GM23338 (cell line): ENCODE measurements around the gene FSIP1. TPM values are rescaled to one million over a fixed set of nuclear protein-coding genes. Genes with fewer than 3 reads are reported as not detected.

Experiments used
- ATAC-seq: fragments of 200-7000 bp; cut with Tn5 transposase; 3 replicates; pipeline ENCODE4 v1.9.1; 2020
- DNase-seq: peaks from one replicate; pipeline ENCODE4 v3.0.0-alpha.2; 2015; ENCODE audit warnings: low spot score
- H2AFZ ChIP-seq: fragments of 200-600 bp; sonication (generic); 2 replicates; pipeline ENCODE4 v1.8.0; 2016; ENCODE audit warnings: antibody characterized with exemption, mild to moderate bottlenecking, moderate library complexity
- H3F3A ChIP-seq: fragments of 200-600 bp; sonication (generic); replicated peaks from 2 replicates; pipeline ENCODE4 v1.8.0; 2017; ENCODE audit warnings: antibody characterized with exemption, mixed run types, low read depth
- H3K27ac ChIP-seq: fragments of 200-600 bp; sonication (generic); 2 replicates; pipeline ENCODE4 v1.6.1; 2016; ENCODE audit warnings: low read depth
- H3K27me3 ChIP-seq: fragments of 200-600 bp; sonication (generic); 2 replicates; pipeline ENCODE4 v1.8.0; 2016; ENCODE audit warnings: mild to moderate bottlenecking, mixed run types, moderate library complexity; ENCODE audit not compliant: insufficient read depth
- H3K36me3 ChIP-seq: fragments of 200-600 bp; sonication (generic); 2 replicates; pipeline ENCODE4 v1.8.0; 2016; ENCODE audit warnings: mild to moderate bottlenecking; ENCODE audit not compliant: insufficient read depth
- H3K4me1 ChIP-seq: fragments of 200-600 bp; sonication (generic); 2 replicates; pipeline ENCODE4 v1.8.0; 2016; ENCODE audit warnings: mild to moderate bottlenecking, moderate library complexity; ENCODE audit not compliant: insufficient read depth
- H3K4me2 ChIP-seq: fragments of 200-600 bp; sonication (generic); 2 replicates; pipeline ENCODE4 v1.7.1; 2017; ENCODE audit warnings: mixed run types
- H3K4me3 ChIP-seq: fragments of 200-600 bp; sonication (generic); 2 replicates; pipeline ENCODE4 v1.6.1; 2016; ENCODE audit warnings: mixed run types
- H3K79me2 ChIP-seq: fragments of 200-600 bp; sonication (generic); replicated peaks from 2 replicates; pipeline ENCODE4 v1.8.0; 2017; ENCODE audit warnings: mild to moderate bottlenecking; ENCODE audit not compliant: insufficient read depth
- H3K9me2 ChIP-seq: fragments of 200-600 bp; sonication (generic); 2 replicates; pipeline ENCODE4 v1.8.0; 2017; ENCODE audit not compliant: insufficient read depth
- H4K20me1 ChIP-seq: fragments of 200-600 bp; sonication (generic); replicated peaks from 2 replicates; pipeline ENCODE4 v1.8.0; 2017; ENCODE audit warnings: mild to moderate bottlenecking; ENCODE audit not compliant: insufficient read depth
- H3K27ac Mint-ChIP-seq: 2 replicates; pipeline ENCODE4 v1.8.0; 2020; ENCODE audit warnings: inconsistent platforms, mild to moderate bottlenecking, moderate library complexity, mixed read lengths
- H3K27me3 Mint-ChIP-seq: 3 replicates; pipeline ENCODE4 v1.8.0; 2022; ENCODE audit warnings: low read depth, mild to moderate bottlenecking, moderate library complexity, mixed read lengths, inconsistent platforms; ENCODE audit not compliant: insufficient read depth, poor library complexity
- H3K36me3 Mint-ChIP-seq: 3 replicates; pipeline ENCODE4 v1.8.0; 2021; ENCODE audit warnings: low read depth, mild to moderate bottlenecking, inconsistent platforms, moderate library complexity, mixed read lengths
- H3K4me1 Mint-ChIP-seq: 3 replicates; pipeline ENCODE4 v1.8.0; 2020; ENCODE audit warnings: mild to moderate bottlenecking, inconsistent platforms, mixed read lengths
- H3K4me3 Mint-ChIP-seq: 3 replicates; pipeline ENCODE4 v1.8.0; 2021; ENCODE audit warnings: moderate library complexity, mild to moderate bottlenecking, inconsistent platforms, mixed read lengths
- H3K9me3 Mint-ChIP-seq: 3 replicates; pipeline ENCODE4 v1.8.0; 2020; ENCODE audit warnings: moderate library complexity, mild to moderate bottlenecking, inconsistent platforms, mixed read lengths
- CREB1 ChIP-seq: fragments of 250-450 bp; sonication (Bioruptor Pico); IDR thresholded peaks from 2 replicates; pipeline ENCODE4 v1.5.0; 2020; ENCODE audit warnings: low read depth, mild to moderate bottlenecking, moderate library complexity
- EZH2 ChIP-seq: fragments of 200-600 bp; sonication (generic); IDR thresholded peaks from one replicate; pipeline ENCODE4 v1.8.0; 2017; ENCODE audit warnings: antibody characterized with exemption, mild to moderate bottlenecking, low read depth; ENCODE audit not compliant: unreplicated experiment
- EZH2phosphoT487 ChIP-seq: fragments of 200-600 bp; sonication (generic); IDR thresholded peaks from one replicate; pipeline ENCODE4 v1.8.1; 2018; ENCODE audit warnings: antibody characterized with exemption; ENCODE audit not compliant: unreplicated experiment
- JUNB ChIP-seq: IDR thresholded peaks from one replicate; pipeline ENCODE4 v1.6.1; 2016; ENCODE audit warnings: antibody characterized with exemption; ENCODE audit not compliant: unreplicated experiment
- NANOG ChIP-seq: IDR thresholded peaks from 2 replicates; pipeline ENCODE4 v1.6.1; 2016; ENCODE audit warnings: antibody characterized with exemption, borderline replicate concordance
- POLR2AphosphoS5 ChIP-seq: IDR thresholded peaks from 2 replicates; pipeline ENCODE4 v1.6.1; 2016; ENCODE audit warnings: antibody characterized with exemption, low read depth
- STAT1 ChIP-seq: IDR thresholded peaks from one replicate; pipeline ENCODE4 v1.6.1; 2016; ENCODE audit warnings: antibody characterized with exemption; ENCODE audit not compliant: unreplicated experiment
- ZNF114 ChIP-seq: fragments of 250-450 bp; sonication (Bioruptor Pico); IDR thresholded peaks from 2 replicates; pipeline ENCODE4 v1.5.0; 2020; ENCODE audit warnings: mild to moderate bottlenecking, moderate library complexity
- ZNF331 ChIP-seq: fragments of 250-450 bp; sonication (Bioruptor Pico); IDR thresholded peaks from 2 replicates; pipeline ENCODE4 v1.5.0; 2020; ENCODE audit warnings: low read depth, mild to moderate bottlenecking, moderate library complexity
- polyA plus RNA-seq: library from polyadenylated mRNA; unstranded; fragments of >200 nt; fragmentation: Nextera tagmentation; extraction: Ambion mirVana; gene quantifications from 2 replicates; pipeline ENCODE4 v1.2.1, GENCODE V29; 2016
- total RNA-seq: library from RNA; depleted of rRNA; stranded (reverse); fragments of >200 nt; shearing (Covaris generic); gene quantifications from 2 replicates; pipeline ENCODE4 v1.2.3, GENCODE V29; 2014
- TF ChIP-seq, protein P1 (sequence below): IDR thresholded peaks from one replicate; pipeline ENCODE4 v1.6.1; 2018; ENCODE audit warnings: antibody characterized with exemption; ENCODE audit not compliant: unreplicated experiment
- TF ChIP-seq, protein P2 (sequence below), 2 experiments: fragments of 200-600 bp in 1 of 2; sonication (generic) in 1 of 2; conservative IDR thresholded peaks; 2 replicates each; pipeline versions ENCODE4 v1.5.1 to v1.6.1; 2016 to 2017; ENCODE audit warnings: antibody characterized with exemption in 2 of 2, low read depth in 2 of 2, mild to moderate bottlenecking in 2 of 2, moderate library complexity in 1 of 2
- TF ChIP-seq, protein P3 (sequence below): IDR thresholded peaks from 2 replicates; pipeline ENCODE4 v1.6.1; 2016; ENCODE audit warnings: antibody characterized with exemption
- TF ChIP-seq, protein P4 (sequence below): fragments of 250-450 bp; sonication (Bioruptor Pico); IDR thresholded peaks from 2 replicates; pipeline ENCODE4 v1.5.0; 2020; ENCODE audit warnings: mild to moderate bottlenecking, moderate library complexity

FSIP1 gene
- total and polyA plus RNA-seq, 2 experiments from 2014 or later = 0.92 to 2.1 TPM

DNA sequence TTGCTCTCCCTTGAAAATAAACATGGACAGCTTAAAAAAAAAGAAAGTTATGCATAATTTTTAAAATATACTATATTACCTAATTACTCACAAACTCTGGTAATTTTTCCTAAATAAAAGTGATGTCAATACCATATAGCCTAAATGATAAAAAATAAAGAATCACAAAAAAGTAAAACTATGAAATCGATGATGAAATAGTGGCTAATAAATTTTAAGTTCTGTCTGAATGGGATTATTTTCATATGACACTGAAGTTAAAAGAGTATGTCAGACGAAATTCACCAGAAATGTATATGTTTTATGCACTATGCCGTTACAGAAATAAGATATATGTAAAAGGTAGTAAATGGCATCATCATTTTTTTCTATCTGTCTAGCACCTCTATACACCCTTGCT is 51.4 kb downstream of the FSIP1 start:
- Histone ChIP-seq H3K4me3 (no peak overlapping the region), H2AFZ (no peak overlapping the region), H3K27me3 (no peaks in the 10 kb centered on the region), H4K20me1 (no peaks in the 10 kb centered on the region), H3K4me2 (no peak overlapping the region), H3K4me1 (no peaks in the 10 kb centered on the region), H3K9me2 (no peaks in the 10 kb centered on the region), H3F3A (no peaks in the 10 kb centered on the region), H3K27ac (no peak overlapping the region), H3K36me3 (no peaks in the 10 kb centered on the region), H3K79me2 (no peaks in the 10 kb centered on the region)
- no peaks in the 10 kb centered on the region for H3K27me3 Mint-ChIP-seq
- TF ChIP-seq, protein P1, sequence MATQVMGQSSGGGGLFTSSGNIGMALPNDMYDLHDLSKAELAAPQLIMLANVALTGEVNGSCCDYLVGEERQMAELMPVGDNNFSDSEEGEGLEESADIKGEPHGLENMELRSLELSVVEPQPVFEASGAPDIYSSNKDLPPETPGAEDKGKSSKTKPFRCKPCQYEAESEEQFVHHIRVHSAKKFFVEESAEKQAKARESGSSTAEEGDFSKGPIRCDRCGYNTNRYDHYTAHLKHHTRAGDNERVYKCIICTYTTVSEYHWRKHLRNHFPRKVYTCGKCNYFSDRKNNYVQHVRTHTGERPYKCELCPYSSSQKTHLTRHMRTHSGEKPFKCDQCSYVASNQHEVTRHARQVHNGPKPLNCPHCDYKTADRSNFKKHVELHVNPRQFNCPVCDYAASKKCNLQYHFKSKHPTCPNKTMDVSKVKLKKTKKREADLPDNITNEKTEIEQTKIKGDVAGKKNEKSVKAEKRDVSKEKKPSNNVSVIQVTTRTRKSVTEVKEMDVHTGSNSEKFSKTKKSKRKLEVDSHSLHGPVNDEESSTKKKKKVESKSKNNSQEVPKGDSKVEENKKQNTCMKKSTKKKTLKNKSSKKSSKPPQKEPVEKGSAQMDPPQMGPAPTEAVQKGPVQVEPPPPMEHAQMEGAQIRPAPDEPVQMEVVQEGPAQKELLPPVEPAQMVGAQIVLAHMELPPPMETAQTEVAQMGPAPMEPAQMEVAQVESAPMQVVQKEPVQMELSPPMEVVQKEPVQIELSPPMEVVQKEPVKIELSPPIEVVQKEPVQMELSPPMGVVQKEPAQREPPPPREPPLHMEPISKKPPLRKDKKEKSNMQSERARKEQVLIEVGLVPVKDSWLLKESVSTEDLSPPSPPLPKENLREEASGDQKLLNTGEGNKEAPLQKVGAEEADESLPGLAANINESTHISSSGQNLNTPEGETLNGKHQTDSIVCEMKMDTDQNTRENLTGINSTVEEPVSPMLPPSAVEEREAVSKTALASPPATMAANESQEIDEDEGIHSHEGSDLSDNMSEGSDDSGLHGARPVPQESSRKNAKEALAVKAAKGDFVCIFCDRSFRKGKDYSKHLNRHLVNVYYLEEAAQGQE = no peak
- TF ChIP-seq EZH2phosphoT487 = no peak
- TF ChIP-seq ZNF331 (CRISPR knock-in tag) = no peak
- no peak for TF ChIP-seq POLR2AphosphoS5
- no peak for TF ChIP-seq CREB1 (CRISPR knock-in tag)
- no peak for TF ChIP-seq NANOG
- no peak for TF ChIP-seq JUNB
- TF ChIP-seq, protein P2, sequence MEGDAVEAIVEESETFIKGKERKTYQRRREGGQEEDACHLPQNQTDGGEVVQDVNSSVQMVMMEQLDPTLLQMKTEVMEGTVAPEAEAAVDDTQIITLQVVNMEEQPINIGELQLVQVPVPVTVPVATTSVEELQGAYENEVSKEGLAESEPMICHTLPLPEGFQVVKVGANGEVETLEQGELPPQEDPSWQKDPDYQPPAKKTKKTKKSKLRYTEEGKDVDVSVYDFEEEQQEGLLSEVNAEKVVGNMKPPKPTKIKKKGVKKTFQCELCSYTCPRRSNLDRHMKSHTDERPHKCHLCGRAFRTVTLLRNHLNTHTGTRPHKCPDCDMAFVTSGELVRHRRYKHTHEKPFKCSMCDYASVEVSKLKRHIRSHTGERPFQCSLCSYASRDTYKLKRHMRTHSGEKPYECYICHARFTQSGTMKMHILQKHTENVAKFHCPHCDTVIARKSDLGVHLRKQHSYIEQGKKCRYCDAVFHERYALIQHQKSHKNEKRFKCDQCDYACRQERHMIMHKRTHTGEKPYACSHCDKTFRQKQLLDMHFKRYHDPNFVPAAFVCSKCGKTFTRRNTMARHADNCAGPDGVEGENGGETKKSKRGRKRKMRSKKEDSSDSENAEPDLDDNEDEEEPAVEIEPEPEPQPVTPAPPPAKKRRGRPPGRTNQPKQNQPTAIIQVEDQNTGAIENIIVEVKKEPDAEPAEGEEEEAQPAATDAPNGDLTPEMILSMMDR (conservative IDR thresholded peaks at IDR 0.05; ENCODE audit: low read depth in 2 of 2) = no peak
- TF ChIP-seq ZNF114 = no peak
- TF ChIP-seq, protein P3, sequence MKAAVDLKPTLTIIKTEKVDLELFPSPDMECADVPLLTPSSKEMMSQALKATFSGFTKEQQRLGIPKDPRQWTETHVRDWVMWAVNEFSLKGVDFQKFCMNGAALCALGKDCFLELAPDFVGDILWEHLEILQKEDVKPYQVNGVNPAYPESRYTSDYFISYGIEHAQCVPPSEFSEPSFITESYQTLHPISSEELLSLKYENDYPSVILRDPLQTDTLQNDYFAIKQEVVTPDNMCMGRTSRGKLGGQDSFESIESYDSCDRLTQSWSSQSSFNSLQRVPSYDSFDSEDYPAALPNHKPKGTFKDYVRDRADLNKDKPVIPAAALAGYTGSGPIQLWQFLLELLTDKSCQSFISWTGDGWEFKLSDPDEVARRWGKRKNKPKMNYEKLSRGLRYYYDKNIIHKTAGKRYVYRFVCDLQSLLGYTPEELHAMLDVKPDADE = no peak
- TF ChIP-seq EZH2 = no peak
- TF ChIP-seq, protein P4, sequence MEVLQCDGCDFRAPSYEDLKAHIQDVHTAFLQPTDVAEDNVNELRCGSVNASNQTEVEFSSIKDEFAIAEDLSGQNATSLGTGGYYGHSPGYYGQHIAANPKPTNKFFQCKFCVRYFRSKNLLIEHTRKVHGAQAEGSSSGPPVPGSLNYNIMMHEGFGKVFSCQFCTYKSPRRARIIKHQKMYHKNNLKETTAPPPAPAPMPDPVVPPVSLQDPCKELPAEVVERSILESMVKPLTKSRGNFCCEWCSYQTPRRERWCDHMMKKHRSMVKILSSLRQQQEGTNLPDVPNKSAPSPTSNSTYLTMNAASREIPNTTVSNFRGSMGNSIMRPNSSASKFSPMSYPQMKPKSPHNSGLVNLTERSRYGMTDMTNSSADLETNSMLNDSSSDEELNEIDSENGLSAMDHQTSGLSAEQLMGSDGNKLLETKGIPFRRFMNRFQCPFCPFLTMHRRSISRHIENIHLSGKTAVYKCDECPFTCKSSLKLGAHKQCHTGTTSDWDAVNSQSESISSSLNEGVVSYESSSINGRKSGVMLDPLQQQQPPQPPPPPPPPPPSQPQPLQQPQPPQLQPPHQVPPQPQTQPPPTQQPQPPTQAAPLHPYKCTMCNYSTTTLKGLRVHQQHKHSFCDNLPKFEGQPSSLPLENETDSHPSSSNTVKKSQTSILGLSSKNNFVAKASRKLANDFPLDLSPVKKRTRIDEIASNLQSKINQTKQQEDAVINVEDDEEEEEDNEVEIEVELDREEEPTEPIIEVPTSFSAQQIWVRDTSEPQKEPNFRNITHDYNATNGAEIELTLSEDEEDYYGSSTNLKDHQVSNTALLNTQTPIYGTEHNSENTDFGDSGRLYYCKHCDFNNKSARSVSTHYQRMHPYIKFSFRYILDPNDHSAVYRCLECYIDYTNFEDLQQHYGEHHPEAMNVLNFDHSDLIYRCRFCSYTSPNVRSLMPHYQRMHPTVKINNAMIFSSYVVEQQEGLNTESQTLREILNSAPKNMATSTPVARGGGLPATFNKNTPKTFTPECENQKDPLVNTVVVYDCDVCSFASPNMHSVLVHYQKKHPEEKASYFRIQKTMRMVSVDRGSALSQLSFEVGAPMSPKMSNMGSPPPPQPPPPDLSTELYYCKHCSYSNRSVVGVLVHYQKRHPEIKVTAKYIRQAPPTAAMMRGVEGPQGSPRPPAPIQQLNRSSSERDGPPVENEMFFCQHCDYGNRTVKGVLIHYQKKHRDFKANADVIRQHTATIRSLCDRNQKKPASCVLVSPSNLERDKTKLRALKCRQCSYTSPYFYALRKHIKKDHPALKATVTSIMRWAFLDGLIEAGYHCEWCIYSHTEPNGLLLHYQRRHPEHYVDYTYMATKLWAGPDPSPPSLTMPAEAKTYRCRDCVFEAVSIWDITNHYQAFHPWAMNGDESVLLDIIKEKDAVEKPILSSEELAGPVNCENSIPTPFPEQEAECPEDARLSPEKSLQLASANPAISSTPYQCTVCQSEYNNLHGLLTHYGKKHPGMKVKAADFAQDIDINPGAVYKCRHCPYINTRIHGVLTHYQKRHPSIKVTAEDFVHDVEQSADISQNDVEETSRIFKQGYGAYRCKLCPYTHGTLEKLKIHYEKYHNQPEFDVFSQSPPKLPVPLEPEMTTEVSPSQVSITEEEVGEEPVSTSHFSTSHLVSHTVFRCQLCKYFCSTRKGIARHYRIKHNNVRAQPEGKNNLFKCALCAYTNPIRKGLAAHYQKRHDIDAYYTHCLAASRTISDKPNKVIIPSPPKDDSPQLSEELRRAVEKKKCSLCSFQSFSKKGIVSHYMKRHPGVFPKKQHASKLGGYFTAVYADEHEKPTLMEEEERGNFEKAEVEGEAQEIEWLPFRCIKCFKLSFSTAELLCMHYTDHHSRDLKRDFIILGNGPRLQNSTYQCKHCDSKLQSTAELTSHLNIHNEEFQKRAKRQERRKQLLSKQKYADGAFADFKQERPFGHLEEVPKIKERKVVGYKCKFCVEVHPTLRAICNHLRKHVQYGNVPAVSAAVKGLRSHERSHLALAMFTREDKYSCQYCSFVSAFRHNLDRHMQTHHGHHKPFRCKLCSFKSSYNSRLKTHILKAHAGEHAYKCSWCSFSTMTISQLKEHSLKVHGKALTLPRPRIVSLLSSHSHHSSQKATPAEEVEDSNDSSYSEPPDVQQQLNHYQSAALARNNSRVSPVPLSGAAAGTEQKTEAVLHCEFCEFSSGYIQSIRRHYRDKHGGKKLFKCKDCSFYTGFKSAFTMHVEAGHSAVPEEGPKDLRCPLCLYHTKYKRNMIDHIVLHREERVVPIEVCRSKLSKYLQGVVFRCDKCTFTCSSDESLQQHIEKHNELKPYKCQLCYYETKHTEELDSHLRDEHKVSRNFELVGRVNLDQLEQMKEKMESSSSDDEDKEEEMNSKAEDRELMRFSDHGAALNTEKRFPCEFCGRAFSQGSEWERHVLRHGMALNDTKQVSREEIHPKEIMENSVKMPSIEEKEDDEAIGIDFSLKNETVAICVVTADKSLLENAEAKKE = no peak
- TF ChIP-seq STAT1 = no peak
- no peak overlapping the region for H3K27ac Mint-ChIP-seq
- no peaks in the 10 kb centered on the region for H3K36me3 Mint-ChIP-seq
- H3K9me3 Mint-ChIP-seq = no peaks in the 10 kb centered on the region
- ATAC-seq (no peak), DNase-seq (no peak)
- no peak overlapping the region for H3K4me3 Mint-ChIP-seq
- no peaks in the 10 kb centered on the region for H3K4me1 Mint-ChIP-seq
